HCT116 (cell line): ENCODE measurements around the gene NFATC1. TPM values are rescaled to one million over a fixed set of nuclear protein-coding genes. Genes with fewer than 3 reads are reported as not detected.

Experiments used
- ATAC-seq: fragments of 200-7000 bp; cut with Tn5 transposase; 2 replicates; pipeline ENCODE4 v1.9.1; 2020; ENCODE audit warnings: mild to moderate bottlenecking, moderate library complexity
- BruUV-seq: library from RNA; stranded (reverse); fragments of 400-500 nt; replicated peaks from 2 replicates; lab custom pipeline; 2021; lab: Mats Ljungman, UMichigan
- CTCF ChIA-PET: fragments of 300-600 bp; sonication (Branson Sonifier 250); formaldehyde crosslinking; loops from one replicate; lab custom pipeline; 2021; ENCODE audit warnings: antibody characterized with exemption; lab: Charles Lee
- POLR2A ChIA-PET: fragments of 300-600, 350-600 bp; sonication (Branson Sonifier 250); formaldehyde crosslinking; loops from one replicate; lab custom pipeline; 2021; ENCODE audit warnings: antibody characterized with exemption; lab: Charles Lee
- RAD21 ChIA-PET, 2 experiments: fragments of 300-600 bp; sonication (Branson Sonifier 250); formaldehyde crosslinking; loops; one replicate each; lab custom pipeline; 2023; ENCODE audit warnings: low total read pairs in 2 of 2; ENCODE audit not compliant: uncharacterized antibody in 2 of 2, unreplicated experiment in 2 of 2, low non-redundant PET in 1 of 2; lab: Charles Lee
- DNase-seq: peaks from one replicate; pipeline ENCODE4 v3.0.0-alpha.2; 2010; ENCODE audit warnings: low read depth, low spot score
- H2AFZ ChIP-seq: fragments of 200-600 bp; shearing (Covaris generic), sonication (generic); 2 replicates; pipeline ENCODE4 v1.6.1; 2017; ENCODE audit warnings: low read depth, mixed run types, mixed read lengths, antibody characterized with exemption, low read length; ENCODE audit not compliant: poor library complexity, severe bottlenecking
- H3K27ac ChIP-seq: 2 replicates; pipeline ENCODE4 v1.5.1; 2012; ENCODE audit warnings: low read depth, low read length
- H3K27me3 ChIP-seq: fragments of 200-600 bp; sonication (generic); 2 replicates; pipeline ENCODE4 v1.6.1; 2016; ENCODE audit warnings: mixed run types, low read length, mixed read lengths; ENCODE audit not compliant: insufficient read depth
- H3K36me3 ChIP-seq, 2 experiments: fragments of 200-500 bp in 1 of 2; fragments of 200-600 bp in 1 of 2; sonication (Bioruptor generic) in 1 of 2; sonication (generic) in 1 of 2; 2 replicates each; pipeline versions ENCODE4 v1.5.1 to v1.6.1; 2014 to 2016; ENCODE audit warnings: low read length in 2 of 2, inconsistent platforms in 1 of 2, mixed read lengths in 1 of 2, mixed run types in 1 of 2; ENCODE audit not compliant: insufficient read depth in 2 of 2, control insufficient read depth in 1 of 2
- H3K4me1 ChIP-seq, 2 experiments: fragments of 200-600 bp in 1 of 2; sonication (generic) in 1 of 2; 2 replicates each; pipeline versions ENCODE4 v1.5.1 to v1.6.1; 2012 to 2017; ENCODE audit warnings: low read length in 2 of 2, inconsistent platforms in 1 of 2, mild to moderate bottlenecking in 1 of 2, mixed read lengths in 1 of 2, mixed run types in 1 of 2, moderate library complexity in 1 of 2; ENCODE audit not compliant: insufficient read depth in 2 of 2, control insufficient read depth in 1 of 2
- H3K4me2 ChIP-seq: fragments of 200-600 bp; sonication (generic); 2 replicates; pipeline ENCODE4 v1.6.1; 2017; ENCODE audit warnings: mixed run types, low read length, mixed read lengths
- H3K4me3 ChIP-seq, 2 experiments: fragments of 200-600 bp in 1 of 2; sonication (generic) in 1 of 2; replicated peaks in 1 of 2; 2 replicates each; pipeline ENCODE4 v1.5.1; 2011 to 2016; ENCODE audit warnings: low read length in 2 of 2, control low read depth in 1 of 2, low read depth in 1 of 2, mild to moderate bottlenecking in 1 of 2, mixed read lengths in 1 of 2, mixed run types in 1 of 2
- H3K79me2 ChIP-seq: fragments of 200-600 bp; sonication (generic); 2 replicates; pipeline ENCODE4 v1.6.1; 2017; ENCODE audit warnings: mild to moderate bottlenecking, mixed run types, low read length, moderate library complexity, mixed read lengths; ENCODE audit not compliant: insufficient read depth
- H3K9ac ChIP-seq: fragments of 200-600 bp; sonication (generic); 2 replicates; pipeline ENCODE4 v1.6.1; 2016; ENCODE audit warnings: low read length, mixed read lengths
- H3K9me2 ChIP-seq: fragments of 200-600 bp; sonication (generic), shearing (Covaris generic); 2 replicates; pipeline ENCODE4 v1.6.1; 2017; ENCODE audit warnings: mixed run types, mild to moderate bottlenecking, moderate library complexity; ENCODE audit not compliant: insufficient read depth
- H3K9me3 ChIP-seq, 2 experiments: fragments of 200-500 bp in 1 of 2; fragments of 200-600 bp in 1 of 2; sonication (Bioruptor generic) in 1 of 2; sonication (generic) in 1 of 2; 2 replicates each; pipeline ENCODE4 v1.6.1; 2014 to 2017; ENCODE audit warnings: low read length in 2 of 2, mixed read lengths in 2 of 2, inconsistent platforms in 1 of 2, low read depth in 1 of 2, mild to moderate bottlenecking in 1 of 2, mixed run types in 1 of 2, moderate library complexity in 1 of 2; ENCODE audit not compliant: control insufficient read depth in 1 of 2, insufficient read depth in 1 of 2
- H4K20me1 ChIP-seq: fragments of 200-600 bp; sonication (generic), shearing (Covaris generic); 2 replicates; pipeline ENCODE4 v1.6.1; 2017; ENCODE audit warnings: mixed run types, mild to moderate bottlenecking, moderate library complexity; ENCODE audit not compliant: insufficient read depth
- ATF3 ChIP-seq: IDR thresholded peaks from 2 replicates; pipeline ENCODE4 v1.6.1; 2012
- CBX3 ChIP-seq: IDR thresholded peaks from 2 replicates; pipeline ENCODE4 v1.6.1; 2012; ENCODE audit warnings: low read depth
- CEBPB ChIP-seq: IDR thresholded peaks from 2 replicates; pipeline ENCODE4 v1.6.1; 2012; ENCODE audit warnings: low read depth
- CTCF ChIP-seq, 3 experiments: fragments of 200-600 bp in 1 of 3; sonication (generic) in 1 of 3; IDR thresholded peaks in 2 of 3; conservative IDR thresholded peaks in 1 of 3; 2 replicates each; pipeline ENCODE4 v1.5.1; 2012 to 2017; ENCODE audit warnings: low read depth in 2 of 3, low read length in 2 of 3, antibody characterized with exemption in 1 of 3, borderline replicate concordance in 1 of 3, control low read depth in 1 of 3, mild to moderate bottlenecking in 1 of 3, mixed read lengths in 1 of 3, mixed run types in 1 of 3, moderate library complexity in 1 of 3; ENCODE audit not compliant: insufficient read depth in 1 of 3
- EGR1 ChIP-seq: IDR thresholded peaks from 2 replicates; pipeline ENCODE4 v1.6.1; 2012; ENCODE audit warnings: low read depth
- FOSL1 ChIP-seq: IDR thresholded peaks from 2 replicates; pipeline ENCODE4 v1.6.1; 2012; ENCODE audit warnings: low read depth
- JUND ChIP-seq: IDR thresholded peaks from 2 replicates; pipeline ENCODE4 v1.6.1; 2012
- POLR2A ChIP-seq: IDR thresholded peaks from 2 replicates; pipeline ENCODE4 v1.7.0; 2011; ENCODE audit warnings: borderline replicate concordance; ENCODE audit not compliant: insufficient read depth, insufficient read length; ENCODE audit errors: extremely low read depth
- REST ChIP-seq: IDR thresholded peaks from 2 replicates; pipeline ENCODE4 v1.6.1; 2012; ENCODE audit warnings: low read depth
- SIN3A ChIP-seq: IDR thresholded peaks from 2 replicates; pipeline ENCODE4 v1.6.1; 2012; ENCODE audit warnings: low read depth
- SP1 ChIP-seq: IDR thresholded peaks from 2 replicates; pipeline ENCODE4 v1.6.1; 2012; ENCODE audit warnings: low read depth
- ZNF274 ChIP-seq: fragments of 200-500 bp; sonication (Bioruptor generic); IDR thresholded peaks from 2 replicates; pipeline ENCODE4 v1.6.1; 2014; ENCODE audit warnings: mild to moderate bottlenecking, low read depth, low read length, inconsistent platforms
- intact Hi-C: fragments of 100-400 bp; cut with micrococcal nuclease; formaldehyde crosslinking; loops from 2 replicates; pipeline ENCODE4 v1.10.0; 2022
- total RNA-seq: library from RNA; stranded (reverse); gene quantifications from one replicate; pipeline ENCODE4 v1.2.1, GENCODE V29; 2021; ENCODE audit not compliant: unreplicated experiment

NFATC1 gene
- total RNA-seq, 1 experiment from 2014 or later, result 20.8 TPM

- Histone ChIP-seq H3K36me3 (no peaks in the 10 kb centered on the region), H4K20me1 (no peaks in the 10 kb centered on the region), H3K27me3 (0 out of 2 replicates have a peak, but pooled peaks cover 10% of the 10 kb centered on the region), H3K9me2 (no peaks in the 10 kb centered on the region), H3K27ac (no peak overlapping the region), H3K79me2 (no peaks in the 10 kb centered on the region), H3K4me2 (no peak overlapping the region), H3K4me1 (no peaks in the 10 kb centered on the region), H3K4me3 (no peak overlapping the region), H3K9ac (no peak overlapping the region), H3K9me3 (no peaks in the 10 kb centered on the region), H2AFZ (no peak overlapping the region)
- POLR2A ChIA-PET, result no interaction called here
- DNase-seq, result no peak
- no TSS peak for BruUV-seq
- CTCF ChIA-PET, result no interaction called here
- intact Hi-C loops, result no loop called here
- ATAC-seq, result no peak
- no peak for TF ChIP-seq ATF3
- TF ChIP-seq POLR2A, result no peak
- TF ChIP-seq CEBPB, result no peak
- no peak for TF ChIP-seq SIN3A
- no peak for TF ChIP-seq CBX3
- TF ChIP-seq EGR1, result no peak
- RAD21 ChIA-PET, result no interaction called here
These were observed 148.2 kb downstream of the NFATC1 start for GRCh38 chr18:79543861-79544385.

- H3K9me2 ChIP-seq, result no peaks in the 10 kb centered on the region
- 0 out of 2 replicates have a peak, but pooled peaks cover 10% of the 10 kb centered on the region for H3K27me3 ChIP-seq
- no peak for ATAC-seq
- DNase-seq, result no peak
- BruUV-seq, result no TSS peak
- no peaks in the 10 kb centered on the region for H4K20me1 ChIP-seq
- no peak overlapping the region for H3K27ac ChIP-seq
- ChIA-PET CTCF (no interaction called here), RAD21 (no interaction called here), POLR2A (no interaction called here)
- no peak overlapping the region for H3K4me3 ChIP-seq
- TF ChIP-seq ZNF274 (no peak), CTCF (IDR thresholded peaks at IDR 0.05 in 2 of 3, conservative IDR thresholded peaks at IDR 0.05 in 1 of 3; ENCODE audit: borderline replicate concordance in 1 of 3, insufficient read depth in 1 of 3, low read depth in 2 of 3, low read length in 2 of 3) (no peak), SIN3A (no peak), REST (no peak), EGR1 (no peak), SP1 (no peak), JUND (no peak), FOSL1 (no peak)
- TF ChIP-seq, all 23 proteins: peak for 0
- Histone ChIP-seq H3K9me3 (no peaks in the 10 kb centered on the region), H3K4me2 (no peak overlapping the region), H3K4me1 (no peaks in the 10 kb centered on the region), H3K79me2 (no peaks in the 10 kb centered on the region), H2AFZ (no peak overlapping the region), H3K9ac (no peak overlapping the region), H3K36me3 (no peaks in the 10 kb centered on the region)
- intact Hi-C loops, result no loop called here
These were observed 148.7 kb downstream of the NFATC1 start for GRCh38 chr18:79544386-79544963.
